HG03066 (cell line): ENCODE measurements around the gene ISLR.

Source experiments
- ATAC-seq: cut with Tn5 transposase; IDR thresholded peaks from one replicate; pipeline ENCODE4 v1.9.1; 2021; ENCODE audit warnings: low read depth; ENCODE audit not compliant: unreplicated experiment

ISLR gene

GRCh38 chr15:74209997-74210671 is 36.6 kb downstream of the ISLR start:
- ATAC-seq = no peak

DNA sequence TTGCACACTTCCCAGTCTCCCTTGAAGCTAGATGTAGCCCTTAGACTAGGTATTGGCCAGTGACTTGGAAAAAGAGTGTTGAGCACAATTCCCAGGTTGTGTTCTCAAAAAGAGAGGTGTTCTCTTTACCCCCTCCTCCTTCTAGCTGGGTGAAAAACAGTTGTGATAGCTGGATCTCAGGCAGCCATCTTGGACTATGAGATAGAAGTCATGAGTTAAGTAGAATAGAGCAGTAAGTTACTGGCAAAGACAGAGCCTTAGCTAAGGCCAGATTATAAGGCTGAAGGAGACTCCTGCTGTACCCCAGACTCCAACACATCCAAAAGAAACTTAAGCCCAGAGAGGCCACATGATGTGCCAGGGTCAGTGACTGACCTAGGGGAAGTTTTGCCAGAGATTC is 37.2 kb downstream of the ISLR start:
- no peak for ATAC-seq

- ATAC-seq = no peak
Measured at GRCh38 chr15:74211656-74212055, 38.1 kb downstream of the ISLR start.

- ATAC-seq = no peak
Measured at GRCh38 chr15:74212494-74212893, 39.0 kb downstream of the ISLR start.

DNA sequence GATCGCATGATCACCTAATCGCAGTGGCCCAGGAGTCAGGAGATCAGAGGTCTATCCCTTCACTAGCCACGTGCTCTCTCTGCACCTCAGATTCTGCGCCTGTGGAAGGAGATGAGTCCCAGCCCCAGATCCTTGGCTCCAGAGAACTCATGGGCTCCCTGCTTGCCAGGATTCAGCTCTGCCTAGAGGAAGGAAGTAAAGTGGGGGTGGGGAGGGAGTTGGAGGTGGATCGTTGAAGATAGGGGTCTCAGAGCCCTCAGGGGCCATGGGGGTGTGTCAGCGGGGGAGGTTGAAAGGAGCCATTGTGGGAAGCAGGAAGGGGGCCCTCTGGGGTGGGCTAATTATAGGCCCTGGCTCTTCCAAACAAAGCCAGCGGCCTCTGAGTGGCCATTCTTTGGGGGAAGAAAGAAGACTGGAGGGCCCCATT is 40.4 kb downstream of the ISLR start:
- ATAC-seq = no peak

DNA sequence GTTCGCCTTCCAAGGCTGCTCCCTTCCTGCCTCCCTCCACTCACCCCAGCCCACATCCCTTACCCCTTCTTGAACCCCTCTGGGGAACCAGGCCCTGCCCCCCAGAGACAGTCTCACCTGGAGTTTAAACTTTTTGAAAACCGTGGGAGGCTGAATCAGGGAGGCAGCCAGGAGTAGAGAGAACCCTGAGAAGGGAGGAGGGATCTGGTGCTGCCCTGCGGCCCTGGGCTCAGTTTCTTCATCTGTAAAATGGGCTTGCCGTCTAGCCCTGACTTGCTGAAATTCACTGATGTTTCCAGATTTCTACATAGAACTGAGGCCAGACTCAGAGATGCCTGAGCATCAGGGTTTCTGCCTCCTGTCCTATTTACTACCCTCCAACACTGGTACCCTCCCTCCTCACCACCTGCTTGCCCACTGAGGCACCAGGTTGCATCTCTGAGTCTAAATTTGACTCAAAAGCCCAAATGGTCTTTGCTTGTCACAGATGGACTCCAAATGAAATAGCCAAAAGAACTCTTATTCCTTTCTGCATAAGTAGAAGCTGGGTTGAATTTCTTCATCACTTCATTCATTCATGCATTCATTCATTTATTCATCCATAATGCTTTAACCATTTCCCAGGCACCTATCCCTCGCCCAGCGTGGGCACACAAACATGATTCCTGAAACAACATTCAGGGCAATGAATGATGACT is 41.0 kb downstream of the ISLR start:
- ATAC-seq = no peak

DNA sequence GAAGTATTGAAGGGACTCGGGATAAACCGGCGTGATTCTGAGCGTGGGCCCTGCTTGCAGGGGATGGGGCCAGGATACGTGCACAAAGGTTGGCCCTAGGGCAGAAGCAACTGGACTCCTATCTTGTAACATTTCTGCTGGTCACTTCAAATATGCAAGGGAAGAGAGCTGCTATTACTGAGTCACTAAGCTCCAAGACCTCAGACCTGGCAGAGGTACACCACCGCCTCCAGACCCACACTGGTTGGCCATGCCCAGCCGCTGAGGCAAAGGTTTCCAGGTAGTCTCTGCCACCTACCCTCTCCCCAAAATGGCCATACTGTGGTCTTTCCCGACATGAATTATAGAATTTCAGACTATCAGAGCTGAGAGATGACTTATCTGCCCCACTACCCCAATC is 42.4 kb downstream of the ISLR start:
- no peak for ATAC-seq

DNA sequence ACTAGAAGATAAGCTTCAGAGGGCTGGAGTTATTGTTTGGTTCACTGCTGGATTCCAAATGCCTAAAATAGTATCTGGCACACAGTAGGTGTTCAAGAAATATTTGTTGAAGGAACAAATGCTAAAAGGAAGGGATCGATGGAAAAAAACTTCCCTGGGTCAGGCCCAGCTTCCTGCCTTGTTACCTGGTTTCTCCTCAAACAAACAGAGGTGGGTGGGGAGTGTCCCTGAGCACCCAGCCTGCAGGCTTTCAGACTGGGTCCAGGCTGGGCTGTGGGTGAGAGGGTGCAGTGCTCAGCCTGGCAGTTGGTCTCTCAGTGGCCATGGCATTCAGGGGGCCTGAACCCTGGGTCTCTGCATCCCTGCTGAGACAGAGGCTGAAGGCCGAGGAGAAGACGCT is 43.4 kb downstream of the ISLR start:
- no peak for ATAC-seq

DNA sequence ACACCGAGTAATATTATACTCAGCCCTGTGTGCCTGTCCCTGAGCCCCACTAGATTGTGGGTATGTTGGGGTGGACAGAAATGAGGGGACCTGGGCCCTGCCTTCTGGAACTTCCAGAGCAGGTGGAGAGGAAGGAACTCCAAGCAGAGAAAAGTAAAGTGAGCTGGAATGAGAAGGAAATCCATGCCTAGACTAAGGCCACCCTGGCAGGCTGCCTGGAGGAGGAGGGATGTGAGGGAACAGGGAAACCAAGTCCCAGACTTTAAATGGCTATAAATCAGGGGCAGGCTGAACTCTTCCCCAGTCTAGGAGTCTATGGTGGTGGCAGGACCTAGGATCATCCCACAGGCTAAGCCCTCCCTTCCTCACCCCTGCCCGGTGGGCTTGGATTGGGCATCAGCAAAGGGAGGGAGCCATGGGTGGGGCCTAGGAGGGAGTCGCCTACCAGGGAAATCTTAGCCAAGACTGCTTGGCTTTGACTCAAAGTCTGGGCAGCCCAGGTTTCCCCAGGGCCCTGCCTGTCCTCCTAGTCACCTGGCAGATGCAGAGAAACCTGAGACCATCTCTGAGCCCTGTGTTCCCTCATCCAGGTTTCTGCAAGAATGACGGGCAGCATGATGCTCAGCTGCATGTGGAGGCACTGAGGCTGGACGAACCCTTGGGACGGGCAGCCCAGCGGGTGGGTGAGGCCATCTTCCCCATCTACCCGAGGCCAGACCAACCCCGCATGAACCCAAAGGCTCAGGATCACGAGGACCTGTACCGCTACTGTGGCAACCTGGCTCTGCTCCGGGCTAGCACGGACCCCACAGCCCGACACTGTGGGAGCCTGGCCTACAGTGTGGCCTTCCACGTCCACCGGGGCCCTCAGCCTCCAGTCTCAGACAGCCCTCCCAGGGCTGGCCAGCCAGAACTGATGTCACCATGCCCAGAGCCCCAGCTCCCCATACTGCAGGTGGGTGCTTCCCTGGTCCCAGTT is 44.7 kb downstream of the ISLR start:
- no peak for ATAC-seq

- no peak for ATAC-seq
Measured at GRCh38 chr15:74220475-74221248, 47.2 kb downstream of the ISLR start.

- no peak for ATAC-seq
Measured at GRCh38 chr15:74221399-74222239, 48.1 kb downstream of the ISLR start.

- ATAC-seq = no peak
Measured at GRCh38 chr15:74222240-74223119, 49.0 kb downstream of the ISLR start.

- no peak for ATAC-seq
Measured at GRCh38 chr15:74225928-74226327, 52.4 kb downstream of the ISLR start.
